CD4-positive, alpha-beta memory T cell (primary cell): ENCODE results near the gene DPY19L2. TPM values are rescaled to one million over a fixed set of nuclear protein-coding genes. Genes with fewer than 3 reads are reported as not detected.
"Not testable (repeated sequence)": the region's sequence is repeated elsewhere in the genome, so short reads cannot be mapped to it uniquely, and the experiment has no call there.

Experiments used
- CTCF ChIA-PET: fragments of 350-600 bp; sonication (Branson Sonifier 250); formaldehyde crosslinking; loops from one replicate; lab custom pipeline; 2021; ENCODE audit warnings: inconsistent platforms; ENCODE audit not compliant: partially characterized antibody; lab: Charles Lee
- POLR2A ChIA-PET: fragments of 350-600 bp; sonication (Branson Sonifier 250); formaldehyde crosslinking; loops from one replicate; lab custom pipeline; 2021; ENCODE audit not compliant: partially characterized antibody; lab: Charles Lee
- DNase-seq, 5 donors: peaks; one replicate each; pipeline versions ENCODE4 v3.0.0 to v3.0.0-alpha.2; 2020 to 2022; ENCODE audit warnings: mixed read lengths in 1 of 5
- H3K27ac ChIP-seq: one replicate; pipeline ENCODE4 v1.7.0; 2013; ENCODE audit warnings: low read depth, low read length
- H3K27me3 ChIP-seq: 2 replicates; pipeline ENCODE4 v1.7.0; 2013; ENCODE audit warnings: mild to moderate bottlenecking, low read length, moderate library complexity; ENCODE audit not compliant: insufficient read depth
- H3K36me3 ChIP-seq: 2 replicates; pipeline ENCODE4 v1.7.0; 2013; ENCODE audit warnings: mild to moderate bottlenecking, low read length, moderate library complexity; ENCODE audit not compliant: insufficient read depth
- H3K4me1 ChIP-seq: 2 replicates; pipeline ENCODE4 v1.7.0; 2013; ENCODE audit warnings: mild to moderate bottlenecking, low read length, moderate library complexity; ENCODE audit not compliant: insufficient read depth
- H3K4me3 ChIP-seq, 2 donors: one replicate each; pipeline ENCODE4 v1.7.0; 2013; ENCODE audit warnings: low read length in 2 of 2, mild to moderate bottlenecking in 1 of 2
- H3K9me3 ChIP-seq, 2 donors: one replicate each; pipeline ENCODE4 v1.7.0; 2013; ENCODE audit warnings: low read length in 2 of 2, control low read depth in 1 of 2; ENCODE audit not compliant: control insufficient read depth in 1 of 2
- H3K27ac Mint-ChIP-seq, 7 donors: one replicate each; pipeline ENCODE4 v1.8.0; 2020 to 2021; ENCODE audit warnings: mixed read lengths in 7 of 7, mild to moderate bottlenecking in 6 of 7, inconsistent platforms in 3 of 7, moderate library complexity in 3 of 7
- H3K27me3 Mint-ChIP-seq, 2 donors: one replicate each; pipeline ENCODE4 v1.8.0; 2020 to 2021; ENCODE audit warnings: mixed read lengths in 2 of 2
- H3K36me3 Mint-ChIP-seq, 2 donors: one replicate each; pipeline ENCODE4 v1.8.0; 2020 to 2021; ENCODE audit warnings: mixed read lengths in 2 of 2, inconsistent platforms in 1 of 2, mild to moderate bottlenecking in 1 of 2
- H3K4me1 Mint-ChIP-seq, 4 donors: one replicate each; pipeline ENCODE4 v1.8.0; 2020 to 2021; ENCODE audit warnings: mixed read lengths in 4 of 4, mild to moderate bottlenecking in 1 of 4
- H3K4me3 Mint-ChIP-seq, 8 donors: one replicate each; pipeline ENCODE4 v1.8.0; 2020 to 2021; ENCODE audit warnings: mixed read lengths in 8 of 8, mild to moderate bottlenecking in 7 of 8, moderate library complexity in 6 of 8, inconsistent platforms in 3 of 8
- H3K9me3 Mint-ChIP-seq, 8 donors: one replicate each; pipeline ENCODE4 v1.8.0; 2020 to 2021; ENCODE audit warnings: mixed read lengths in 8 of 8, mild to moderate bottlenecking in 5 of 8, inconsistent platforms in 3 of 8, moderate library complexity in 1 of 8
- intact Hi-C: fragments of 100-400 bp; cut with micrococcal nuclease; formaldehyde crosslinking; loops from one replicate; pipeline ENCODE4 v1.15.1; 2023
- polyA plus RNA-seq, 2 donors: library from polyadenylated mRNA; unstranded; fragments of 300-500 nt; fragmentation: Illumina TruSeq; gene quantifications; one replicate each; pipeline ENCODE4 v1.2.3, GENCODE V29; 2021
- total RNA-seq, 2 experiments: library from RNA; stranded (reverse); gene quantifications; one replicate each; pipeline ENCODE4 v1.2.3, GENCODE V29; 2021

Gene DPY19L2
- total and polyA plus RNA-seq, 4 experiments from 2014 or later = 0.39 to 0.97 (median 0.93) TPM; not detected in 1

DNA sequence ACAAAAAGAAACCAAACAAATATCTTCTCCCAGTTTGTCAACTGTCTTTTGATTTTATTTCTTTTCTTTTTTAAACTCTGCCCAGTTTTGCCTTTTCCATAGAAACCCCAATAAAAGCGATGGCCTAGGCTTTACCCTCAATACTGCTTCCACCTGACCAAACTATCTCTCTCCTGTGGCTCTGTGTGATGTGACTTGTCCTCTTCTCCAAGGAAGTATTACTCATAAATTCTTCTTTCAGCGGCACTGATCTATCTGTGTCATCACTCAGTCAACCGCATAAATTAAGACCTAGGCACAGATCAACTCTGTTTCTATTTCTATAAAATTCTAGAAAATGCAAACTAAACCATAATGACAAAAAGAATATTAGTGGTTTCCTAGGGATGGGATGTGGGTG lies 9.8 kb downstream of the DPY19L2 start:
- H3K36me3 ChIP-seq, POLR2A ChIA-PET, H3K9me3 Mint-ChIP-seq, CTCF ChIA-PET, H3K4me3 ChIP-seq, H3K27me3 Mint-ChIP-seq, H3K4me1 Mint-ChIP-seq, H3K36me3 Mint-ChIP-seq, H3K4me1 ChIP-seq, H3K27ac ChIP-seq, H3K27ac Mint-ChIP-seq, H3K4me3 Mint-ChIP-seq, H3K27me3 ChIP-seq, intact Hi-C loops, DNase-seq, H3K9me3 ChIP-seq: not testable (repeated sequence)

- H3K27ac ChIP-seq, H3K27me3 ChIP-seq, H3K4me1 Mint-ChIP-seq, H3K36me3 Mint-ChIP-seq, DNase-seq, H3K9me3 ChIP-seq, H3K27me3 Mint-ChIP-seq, H3K4me1 ChIP-seq, H3K4me3 ChIP-seq, H3K9me3 Mint-ChIP-seq, H3K36me3 ChIP-seq, POLR2A ChIA-PET, intact Hi-C loops, H3K27ac Mint-ChIP-seq, H3K4me3 Mint-ChIP-seq, CTCF ChIA-PET: not testable (repeated sequence)
Measured at GRCh38 chr12:63656407-63656806, 11.9 kb downstream of the DPY19L2 start.

GRCh38 chr12:63655543-63656257 lies 12.6 kb downstream of the DPY19L2 start:
- DNase-seq, H3K27me3 ChIP-seq, H3K27ac Mint-ChIP-seq, H3K36me3 ChIP-seq, H3K27ac ChIP-seq, H3K4me3 ChIP-seq, H3K27me3 Mint-ChIP-seq, H3K4me1 Mint-ChIP-seq, H3K36me3 Mint-ChIP-seq, H3K4me1 ChIP-seq, intact Hi-C loops, H3K9me3 Mint-ChIP-seq, H3K4me3 Mint-ChIP-seq, H3K9me3 ChIP-seq, POLR2A ChIA-PET, CTCF ChIA-PET: not testable (repeated sequence)

- H3K27ac ChIP-seq, H3K4me1 ChIP-seq, H3K36me3 ChIP-seq, CTCF ChIA-PET, H3K36me3 Mint-ChIP-seq, intact Hi-C loops, H3K4me1 Mint-ChIP-seq, POLR2A ChIA-PET, H3K27ac Mint-ChIP-seq, H3K9me3 Mint-ChIP-seq, H3K4me3 ChIP-seq, H3K9me3 ChIP-seq, H3K27me3 Mint-ChIP-seq, DNase-seq, H3K27me3 ChIP-seq, H3K4me3 Mint-ChIP-seq: not testable (repeated sequence)
Measured at GRCh38 chr12:63654481-63654880, 13.8 kb downstream of the DPY19L2 start.

DNA sequence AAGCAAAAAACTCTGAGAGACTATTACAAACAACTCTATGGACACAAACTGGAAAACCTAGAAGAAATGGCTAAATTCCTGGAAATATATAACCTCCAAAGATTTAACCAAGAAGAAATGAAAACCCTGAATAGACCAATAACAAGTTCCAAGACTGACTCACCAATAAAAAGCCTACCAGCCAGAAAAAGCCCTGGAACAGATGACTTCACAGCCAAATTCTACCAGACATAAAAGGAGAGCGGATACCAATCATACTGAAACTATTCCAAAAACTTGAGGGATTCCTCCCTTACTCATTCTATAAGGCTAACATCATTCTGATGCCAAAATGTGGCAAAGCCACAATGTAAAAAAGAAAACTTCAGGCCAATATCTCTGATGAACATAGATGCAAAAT lies 18.8 kb downstream of the DPY19L2 start:
- H3K4me3 ChIP-seq, H3K27me3 ChIP-seq, H3K9me3 ChIP-seq, H3K9me3 Mint-ChIP-seq, H3K36me3 ChIP-seq, CTCF ChIA-PET, H3K4me3 Mint-ChIP-seq, POLR2A ChIA-PET, H3K4me1 ChIP-seq, H3K36me3 Mint-ChIP-seq, H3K4me1 Mint-ChIP-seq, H3K27ac Mint-ChIP-seq, H3K27me3 Mint-ChIP-seq, intact Hi-C loops, DNase-seq, H3K27ac ChIP-seq: not testable (repeated sequence)

DNA sequence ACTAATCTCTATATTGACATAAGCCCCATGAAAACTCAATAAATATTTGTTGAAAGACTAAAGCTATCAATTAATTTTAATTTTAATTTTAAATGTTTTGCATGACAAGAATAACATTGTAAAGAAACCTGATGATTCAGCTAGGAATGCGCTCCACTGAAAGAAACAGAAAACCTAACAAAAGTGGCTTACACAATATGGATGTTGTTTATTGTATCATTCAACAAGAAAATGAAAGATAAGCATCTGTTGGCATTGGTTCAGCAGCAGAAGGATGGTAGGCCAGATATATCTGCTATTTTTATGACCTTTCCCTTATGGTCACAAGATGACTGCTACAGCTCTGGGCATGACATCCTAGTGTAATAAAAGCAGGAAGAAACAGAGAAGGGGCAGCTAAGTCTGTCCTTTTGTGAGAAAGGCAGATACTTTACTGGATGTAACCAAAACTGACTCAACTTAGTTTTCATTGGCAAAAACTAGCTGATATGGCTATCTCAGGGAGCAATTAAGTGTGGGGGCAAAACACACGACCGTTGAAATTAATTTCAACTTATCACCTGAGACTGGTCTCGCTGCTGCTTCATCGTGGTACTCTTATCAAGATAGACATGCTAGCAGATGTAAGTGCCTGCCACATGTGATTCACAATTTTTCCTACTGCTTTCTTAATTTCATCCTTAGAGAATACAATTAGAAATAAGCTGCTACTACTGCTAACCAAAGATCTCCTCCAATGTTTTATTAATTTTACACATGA lies 24.7 kb downstream of the DPY19L2 start:
- intact Hi-C loops = not testable (repeated sequence)

DNA sequence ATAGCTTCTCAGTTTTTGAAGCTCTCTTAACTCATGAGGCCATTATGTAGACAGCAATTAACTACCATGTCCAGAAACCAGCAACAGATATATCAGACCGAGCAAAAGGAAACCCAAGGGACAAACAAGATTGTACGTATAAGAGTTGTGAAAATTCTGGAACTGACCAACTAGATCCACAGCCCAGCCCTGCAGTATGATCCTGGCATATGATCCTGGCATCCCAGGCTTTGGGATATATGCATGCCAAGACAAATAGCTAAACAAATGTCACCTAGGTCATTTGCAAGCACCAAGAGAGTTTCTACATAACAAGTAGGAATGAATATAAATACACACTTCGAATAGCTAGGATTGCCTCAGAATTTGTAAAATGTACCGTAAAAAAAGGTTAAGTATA lies 44.0 kb downstream of the DPY19L2 start:
- DNase-seq, H3K27ac ChIP-seq, H3K27me3 Mint-ChIP-seq, H3K27ac Mint-ChIP-seq, H3K4me1 Mint-ChIP-seq, H3K4me1 ChIP-seq, POLR2A ChIA-PET, H3K4me3 Mint-ChIP-seq, H3K36me3 Mint-ChIP-seq, CTCF ChIA-PET, H3K9me3 Mint-ChIP-seq, H3K27me3 ChIP-seq, H3K9me3 ChIP-seq, H3K4me3 ChIP-seq, intact Hi-C loops, H3K36me3 ChIP-seq: not testable (repeated sequence)

More for the DNA sequence above, 24.7 kb downstream of the DPY19L2 start:
- CTCF ChIA-PET, H3K4me3 ChIP-seq, H3K36me3 Mint-ChIP-seq, H3K27me3 ChIP-seq, H3K4me1 ChIP-seq, H3K9me3 Mint-ChIP-seq, POLR2A ChIA-PET, H3K27ac Mint-ChIP-seq, H3K27ac ChIP-seq, H3K4me3 Mint-ChIP-seq, DNase-seq, H3K9me3 ChIP-seq, H3K4me1 Mint-ChIP-seq, H3K36me3 ChIP-seq, H3K27me3 Mint-ChIP-seq: not testable (repeated sequence)
